ENCODE data around the gene ERCC6L2. TPM values are rescaled to one million over a fixed set of nuclear protein-coding genes. Genes with fewer than 3 reads are reported as not detected.

The ERCC6L2 gene
- total RNA-seq, 2 donors from 2014 or later = 21.5 to 36.4 TPM

GRCh38 chr9:95999390-95999789 lies 123.9 kb downstream of the ERCC6L2 start:
- no peak for DNase-seq
- Histone ChIP-seq H3K36me3 (no peaks in the 10 kb centered on the region), H3K4me1 (no peaks in the 10 kb centered on the region), H3K27ac (no peak overlapping the region), H3K4me3 (no peak overlapping the region), H3K9me3 (no peaks in the 10 kb centered on the region), H3K9ac (ENCODE audit: low read depth in 2 of 2, low read length in 2 of 2) (no peak overlapping the region), H3K27me3 (no peaks in the 10 kb centered on the region)
- intact Hi-C loops (cut with DNase I) = no loop called here
- TF ChIP-seq CTCF (IDR thresholded peaks at IDR 0.05) = no peak

- no peak overlapping the region for H3K4me3 ChIP-seq
- H3K9ac ChIP-seq (ENCODE audit: low read depth in 2 of 2, low read length in 2 of 2) = no peak overlapping the region
- H3K36me3 ChIP-seq = no peaks in the 10 kb centered on the region
- H3K9me3 ChIP-seq = no peaks in the 10 kb centered on the region
- intact Hi-C loops (cut with DNase I) = no loop called here
- H3K27me3 ChIP-seq = no peaks in the 10 kb centered on the region
- no peak for DNase-seq
- H3K27ac ChIP-seq = no peak overlapping the region
- no peaks in the 10 kb centered on the region for H3K4me1 ChIP-seq
- no peak for TF ChIP-seq CTCF (IDR thresholded peaks at IDR 0.05)
Measured at GRCh38 chr9:96004379-96004778, 128.9 kb downstream of the ERCC6L2 start.

GRCh38 chr9:96006296-96006879 lies 130.9 kb downstream of the ERCC6L2 start:
- H3K4me1 ChIP-seq = no peaks in the 10 kb centered on the region
- H3K36me3 ChIP-seq = no peaks in the 10 kb centered on the region
- no peaks in the 10 kb centered on the region for H3K9me3 ChIP-seq
- intact Hi-C loops (cut with DNase I) = no loop called here
- H3K27ac ChIP-seq = no peak overlapping the region
- H3K27me3 ChIP-seq = no peaks in the 10 kb centered on the region
- DNase-seq = no peak
- no peak overlapping the region for H3K4me3 ChIP-seq
- no peak overlapping the region for H3K9ac ChIP-seq (ENCODE audit: low read depth in 2 of 2, low read length in 2 of 2)
- TF ChIP-seq CTCF (IDR thresholded peaks at IDR 0.05) = no peak

- intact Hi-C loops (cut with DNase I) = no loop called here
- H3K27me3 ChIP-seq = no peaks in the 10 kb centered on the region
- TF ChIP-seq CTCF (IDR thresholded peaks at IDR 0.05) = no peak
- DNase-seq = no peak
- no peak overlapping the region for H3K27ac ChIP-seq
- no peaks in the 10 kb centered on the region for H3K4me1 ChIP-seq
- H3K36me3 ChIP-seq = no peaks in the 10 kb centered on the region
- no peak overlapping the region for H3K4me3 ChIP-seq
- H3K9me3 ChIP-seq = no peaks in the 10 kb centered on the region
- H3K9ac ChIP-seq (ENCODE audit: low read depth in 2 of 2, low read length in 2 of 2) = no peak overlapping the region
Measured at GRCh38 chr9:96006961-96007360, 131.5 kb downstream of the ERCC6L2 start.

- no peaks in the 10 kb centered on the region for H3K36me3 ChIP-seq
- no peaks in the 10 kb centered on the region for H3K4me1 ChIP-seq
- no peak overlapping the region for H3K27ac ChIP-seq
Measured at GRCh38 chr9:96008502-96009222, 133.2 kb downstream of the ERCC6L2 start.

More at GRCh38 chr9:96008502-96009222, 133.2 kb downstream of the ERCC6L2 start:
- H3K9me3 ChIP-seq = no peaks in the 10 kb centered on the region
- no peak for TF ChIP-seq CTCF (IDR thresholded peaks at IDR 0.05)
- H3K4me3 ChIP-seq = no peak overlapping the region
- intact Hi-C loops (cut with DNase I) = no loop called here
- DNase-seq = no peak
- no peak overlapping the region for H3K9ac ChIP-seq (ENCODE audit: low read depth in 2 of 2, low read length in 2 of 2)
- H3K27me3 ChIP-seq = no peaks in the 10 kb centered on the region

Data from colonic mucosa (tissue), 4 donors.